Measurements from ENCODE around the gene USH2A. TPM values are rescaled to one million over a fixed set of nuclear protein-coding genes. Genes with fewer than 3 reads are reported as not detected.

Gene USH2A
- total and polyA plus RNA-seq, 11 donors = 0.03 to 4.7 (median 1.7) TPM

GRCh38 chr1:215877452-215877951 lies 545.7 kb downstream of the USH2A start:
- Histone ChIP-seq H3K4me1 (no peaks in the 10 kb centered on the region), H3K4me3 (no peak overlapping the region), H3K27me3 (no peaks in the 10 kb centered on the region), H3K9me3 (peaks cover 0 to 4% (median 0%) of the 10 kb centered on the region in 12 donors), H3K27ac (no peak overlapping the region), H3K36me3 (no peaks in the 10 kb centered on the region)
- intact Hi-C loops (cut with DNase I) = no loop called here
- DNase-seq (no peak), ATAC-seq (no peak)
- WGBS, 4 donors = 67 to 76% (median 73%) methylated on average over 5 of the region's 5 CpGs
- TF ChIP-seq POLR2A (IDR thresholded peaks at IDR 0.05) (no peak), CTCF (IDR thresholded peaks at IDR 0.05) (no peak)

DNA sequence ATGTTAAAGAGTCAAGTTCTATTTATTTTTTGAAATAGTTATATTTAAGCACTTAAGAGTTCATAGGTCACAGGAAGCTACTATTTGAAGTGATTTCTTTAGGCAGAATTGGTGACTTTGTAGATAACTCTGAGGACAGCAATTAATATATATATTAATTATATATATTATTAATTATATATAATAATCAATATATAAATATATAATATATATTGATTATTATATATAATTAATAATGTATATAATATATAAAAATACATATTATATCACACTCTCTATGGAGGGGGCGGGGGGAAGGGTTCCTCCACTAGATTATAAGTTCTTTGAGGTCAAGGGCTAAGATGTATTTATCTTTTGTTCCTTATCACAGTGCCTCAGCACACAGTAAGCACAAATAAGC lies 547.5 kb downstream of the USH2A start:
- 89 to 96% (median 92%) methylated on average over 1 of the region's 1 CpG for WGBS, 4 donors
- TF ChIP-seq CTCF (IDR thresholded peaks at IDR 0.05) = no peak
- TF ChIP-seq POLR2A (IDR thresholded peaks at IDR 0.05) = no peak
- no peak for DNase-seq
- Histone ChIP-seq H3K4me1 (no peaks in the 10 kb centered on the region), H3K36me3 (no peaks in the 10 kb centered on the region), H3K27me3 (no peaks in the 10 kb centered on the region), H3K27ac (no peak overlapping the region), H3K4me3 (no peak overlapping the region), H3K9me3 (no peaks in the 10 kb centered on the region)
- ATAC-seq = no peak
- intact Hi-C loops (cut with DNase I) = no loop called here

GRCh38 chr1:215875236-215875635 lies 548.0 kb downstream of the USH2A start:
- no peak overlapping the region for H3K4me3 ChIP-seq
- no peaks in the 10 kb centered on the region for H3K9me3 ChIP-seq
- 41 to 58% (median 48%) methylated on average over 3 of the region's 3 CpGs for WGBS, 4 donors
- no peaks in the 10 kb centered on the region for H3K4me1 ChIP-seq
- no peaks in the 10 kb centered on the region for H3K27me3 ChIP-seq
- DNase-seq = no peak
- no peak for ATAC-seq
- intact Hi-C loops (cut with DNase I) = no loop called here
- no peak overlapping the region for H3K27ac ChIP-seq
- H3K36me3 ChIP-seq = no peaks in the 10 kb centered on the region
- no peak for TF ChIP-seq CTCF (IDR thresholded peaks at IDR 0.05)
- TF ChIP-seq POLR2A (IDR thresholded peaks at IDR 0.05) = no peak

- no peaks in the 10 kb centered on the region for H3K9me3 ChIP-seq
- no peaks in the 10 kb centered on the region for H3K27me3 ChIP-seq
- no peaks in the 10 kb centered on the region for H3K36me3 ChIP-seq
- no peaks in the 10 kb centered on the region for H3K4me1 ChIP-seq
- no peak overlapping the region for H3K4me3 ChIP-seq
- TF ChIP-seq CTCF (IDR thresholded peaks at IDR 0.05) (no peak), POLR2A (IDR thresholded peaks at IDR 0.05) (no peak)
- 67 to 79% (median 76%) methylated on average over 3 of the region's 3 CpGs for WGBS, 4 donors
- ATAC-seq (no peak), DNase-seq (no peak)
- intact Hi-C loops (cut with DNase I) = no loop called here
- H3K27ac ChIP-seq = no peak overlapping the region
Observed at GRCh38 chr1:215872658-215873057, 550.6 kb downstream of the USH2A start.
